IMR-90 (cell line): Measurements from ENCODE around the gene PRCD.

Source experiments
- CEBPB ChIP-seq: IDR thresholded peaks from 2 replicates; pipeline ENCODE4 v1.6.1; 2012; ENCODE audit warnings: low read depth, low read length, improper control_type of control experiment
- MAFK ChIP-seq: IDR thresholded peaks from 2 replicates; pipeline ENCODE4 v1.6.1; 2012; ENCODE audit warnings: low read depth, low read length, improper control_type of control experiment
- MAZ ChIP-seq: IDR thresholded peaks from 2 replicates; pipeline ENCODE4 v1.6.1; 2012; ENCODE audit warnings: low read depth, mild to moderate bottlenecking, low read length, improper control_type of control experiment, moderate library complexity, borderline replicate concordance
- MXI1 ChIP-seq: IDR thresholded peaks from 2 replicates; pipeline ENCODE4 v1.6.1; 2012; ENCODE audit warnings: low read depth, mild to moderate bottlenecking, low read length, moderate library complexity, borderline replicate concordance
- NFE2L2 ChIP-seq: fragments of 150-350 bp; IDR thresholded peaks from 2 replicates; pipeline ENCODE4 v1.6.1; 2016; ENCODE audit warnings: low read depth, mild to moderate bottlenecking, low read length
- POLR2A ChIP-seq: IDR thresholded peaks from 2 replicates; pipeline ENCODE4 v1.6.1; 2012; ENCODE audit warnings: mild to moderate bottlenecking, low read depth, low read length
- RFX5 ChIP-seq: IDR thresholded peaks from 2 replicates; pipeline ENCODE4 v1.8.0; 2012; ENCODE audit warnings: low read depth, mild to moderate bottlenecking, low read length, moderate library complexity
- TF ChIP-seq, protein P1 (sequence below): conservative IDR thresholded peaks from 2 replicates; pipeline ENCODE4 v1.5.1; 2012; ENCODE audit warnings: mild to moderate bottlenecking, low read depth, low read length, improper control_type of control experiment
- TF ChIP-seq, protein P2 (sequence below): fragments of 150-350 bp; IDR thresholded peaks from 2 replicates; pipeline ENCODE4 v1.6.1; 2017; ENCODE audit warnings: mild to moderate bottlenecking, antibody characterized with exemption, low read length, low read depth
- TF ChIP-seq, protein P3 (sequence below): fragments of 150-350 bp; IDR thresholded peaks from 2 replicates; pipeline ENCODE4 v1.6.1; 2016; ENCODE audit warnings: low read depth, mild to moderate bottlenecking, low read length, moderate library complexity, borderline replicate concordance

DNA sequence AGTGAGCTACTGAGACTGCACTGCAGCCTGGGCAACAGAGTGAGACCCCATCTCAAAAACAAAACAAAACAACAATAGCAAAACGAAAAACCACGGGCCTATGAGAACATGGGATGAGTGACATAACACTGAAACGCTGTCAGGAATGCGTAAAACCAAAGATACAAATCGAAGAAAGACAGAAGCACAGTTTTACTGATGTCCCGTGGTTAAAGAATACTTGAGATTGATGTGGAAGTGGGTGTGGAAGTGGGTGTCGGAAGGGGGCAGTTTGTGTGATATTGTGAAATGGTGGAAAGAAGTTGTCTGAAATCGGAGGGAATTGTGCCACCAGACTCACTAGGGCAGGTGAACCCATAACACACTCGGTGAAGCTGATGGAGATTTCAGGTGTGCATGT, 36.3 kb downstream of the PRCD start:
- TF ChIP-seq POLR2A (no peak), RFX5 (no peak), CEBPB (no peak), NFE2L2 (no peak), MXI1 (no peak), MAFK (no peak), MAZ (no peak)
- TF ChIP-seq, protein P1, sequence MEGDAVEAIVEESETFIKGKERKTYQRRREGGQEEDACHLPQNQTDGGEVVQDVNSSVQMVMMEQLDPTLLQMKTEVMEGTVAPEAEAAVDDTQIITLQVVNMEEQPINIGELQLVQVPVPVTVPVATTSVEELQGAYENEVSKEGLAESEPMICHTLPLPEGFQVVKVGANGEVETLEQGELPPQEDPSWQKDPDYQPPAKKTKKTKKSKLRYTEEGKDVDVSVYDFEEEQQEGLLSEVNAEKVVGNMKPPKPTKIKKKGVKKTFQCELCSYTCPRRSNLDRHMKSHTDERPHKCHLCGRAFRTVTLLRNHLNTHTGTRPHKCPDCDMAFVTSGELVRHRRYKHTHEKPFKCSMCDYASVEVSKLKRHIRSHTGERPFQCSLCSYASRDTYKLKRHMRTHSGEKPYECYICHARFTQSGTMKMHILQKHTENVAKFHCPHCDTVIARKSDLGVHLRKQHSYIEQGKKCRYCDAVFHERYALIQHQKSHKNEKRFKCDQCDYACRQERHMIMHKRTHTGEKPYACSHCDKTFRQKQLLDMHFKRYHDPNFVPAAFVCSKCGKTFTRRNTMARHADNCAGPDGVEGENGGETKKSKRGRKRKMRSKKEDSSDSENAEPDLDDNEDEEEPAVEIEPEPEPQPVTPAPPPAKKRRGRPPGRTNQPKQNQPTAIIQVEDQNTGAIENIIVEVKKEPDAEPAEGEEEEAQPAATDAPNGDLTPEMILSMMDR, result no peak
- TF ChIP-seq, protein P2, sequence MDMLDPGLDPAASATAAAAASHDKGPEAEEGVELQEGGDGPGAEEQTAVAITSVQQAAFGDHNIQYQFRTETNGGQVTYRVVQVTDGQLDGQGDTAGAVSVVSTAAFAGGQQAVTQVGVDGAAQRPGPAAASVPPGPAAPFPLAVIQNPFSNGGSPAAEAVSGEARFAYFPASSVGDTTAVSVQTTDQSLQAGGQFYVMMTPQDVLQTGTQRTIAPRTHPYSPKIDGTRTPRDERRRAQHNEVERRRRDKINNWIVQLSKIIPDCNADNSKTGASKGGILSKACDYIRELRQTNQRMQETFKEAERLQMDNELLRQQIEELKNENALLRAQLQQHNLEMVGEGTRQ, result no peak
- TF ChIP-seq, protein P3, sequence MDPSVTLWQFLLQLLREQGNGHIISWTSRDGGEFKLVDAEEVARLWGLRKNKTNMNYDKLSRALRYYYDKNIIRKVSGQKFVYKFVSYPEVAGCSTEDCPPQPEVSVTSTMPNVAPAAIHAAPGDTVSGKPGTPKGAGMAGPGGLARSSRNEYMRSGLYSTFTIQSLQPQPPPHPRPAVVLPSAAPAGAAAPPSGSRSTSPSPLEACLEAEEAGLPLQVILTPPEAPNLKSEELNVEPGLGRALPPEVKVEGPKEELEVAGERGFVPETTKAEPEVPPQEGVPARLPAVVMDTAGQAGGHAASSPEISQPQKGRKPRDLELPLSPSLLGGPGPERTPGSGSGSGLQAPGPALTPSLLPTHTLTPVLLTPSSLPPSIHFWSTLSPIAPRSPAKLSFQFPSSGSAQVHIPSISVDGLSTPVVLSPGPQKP, result no peak
